WTC11 (cell line): ENCODE data around the gene RPS27. TPM values are rescaled to one million over a fixed set of nuclear protein-coding genes. Genes with fewer than 3 reads are reported as not detected.
A peak's percentile ranks its signal among the peaks of the same experiment; 100 is the strongest.

ENCODE experiments used
- ATAC-seq: fragments of 200-7000 bp; cut with Tn5 transposase; 2 replicates; pipeline ENCODE4 v1.10.0; 2021; ENCODE audit warnings: mild to moderate bottlenecking, moderate library complexity
- CTCF ChIA-PET: fragments of 300-600 bp; sonication (Branson Sonifier 250); formaldehyde crosslinking; loops from one replicate; lab custom pipeline; 2021; ENCODE audit warnings: antibody characterized with exemption; lab: Charles Lee
- POLR2A ChIA-PET: fragments of 350-600 bp; sonication (Branson Sonifier 250); formaldehyde crosslinking; loops from one replicate; lab custom pipeline; 2021; ENCODE audit warnings: antibody characterized with exemption; lab: Charles Lee
- DNase-seq: peaks from one replicate; pipeline ENCODE4 v3.0.0; 2021; ENCODE audit warnings: low spot score
- H3K27ac Mint-ChIP-seq: 2 replicates; pipeline ENCODE4 v1.8.0; 2021; ENCODE audit warnings: mixed read lengths
- H3K27me3 Mint-ChIP-seq: 2 replicates; pipeline ENCODE4 v1.8.0; 2021; ENCODE audit warnings: low read depth, mild to moderate bottlenecking, moderate library complexity, mixed read lengths
- H3K36me3 Mint-ChIP-seq: 2 replicates; pipeline ENCODE4 v1.8.0; 2021; ENCODE audit warnings: mixed read lengths
- H3K4me1 Mint-ChIP-seq: 2 replicates; pipeline ENCODE4 v1.8.0; 2022; ENCODE audit warnings: mixed read lengths
- H3K4me3 Mint-ChIP-seq: 2 replicates; pipeline ENCODE4 v1.8.0; 2021; ENCODE audit warnings: mild to moderate bottlenecking, moderate library complexity, mixed read lengths
- H3K9me3 Mint-ChIP-seq: 2 replicates; pipeline ENCODE4 v1.8.0; 2021; ENCODE audit warnings: mixed read lengths
- ATF1 ChIP-seq: sonication (generic); formaldehyde crosslinking; IDR thresholded peaks from 2 replicates; pipeline ENCODE4 v1.8.1; 2023; ENCODE audit warnings: mild to moderate bottlenecking, moderate library complexity, missing genetic modification reagents
- CTCF ChIP-seq: fragments of 200-600 bp; IDR thresholded peaks from 2 replicates; pipeline ENCODE4 v1.8.0; 2022; ENCODE audit warnings: antibody characterized with exemption
- EMX1 ChIP-seq: fragments of 250-450 bp; sonication (Bioruptor Pico); IDR thresholded peaks from 2 replicates; pipeline ENCODE4 v1.8.0; 2021; ENCODE audit warnings: mild to moderate bottlenecking
- ERG ChIP-seq: fragments of 250-450 bp; sonication (Bioruptor Pico); IDR thresholded peaks from 2 replicates; pipeline ENCODE4 v1.8.0; 2021; ENCODE audit warnings: mild to moderate bottlenecking
- FOXJ3 ChIP-seq: sonication (generic); formaldehyde crosslinking; IDR thresholded peaks from 2 replicates; pipeline ENCODE4 v1.9.0; 2021; ENCODE audit warnings: missing genetic modification reagents, mild to moderate bottlenecking, borderline replicate concordance
- FOXP1 ChIP-seq: sonication (generic); formaldehyde crosslinking; IDR thresholded peaks from 2 replicates; pipeline ENCODE4 v1.8.0; 2022; ENCODE audit warnings: missing genetic modification reagents, mild to moderate bottlenecking, moderate library complexity, borderline replicate concordance
- GTF2I ChIP-seq: fragments of 250-450 bp; sonication (Bioruptor Pico); conservative IDR thresholded peaks from 2 replicates; pipeline ENCODE4 v1.4.0; 2021; ENCODE audit warnings: mild to moderate bottlenecking
- JUN ChIP-seq: sonication (generic); formaldehyde crosslinking; IDR thresholded peaks from 2 replicates; pipeline ENCODE4 v1.8.0; 2023; ENCODE audit warnings: mild to moderate bottlenecking, missing genetic modification reagents
- MYBL2 ChIP-seq: sonication (generic); formaldehyde crosslinking; IDR thresholded peaks from 2 replicates; pipeline ENCODE4 v1.8.1; 2023; ENCODE audit warnings: mild to moderate bottlenecking, moderate library complexity, missing genetic modification reagents
- NFATC4 ChIP-seq: fragments of 250-450 bp; sonication (Bioruptor Pico); IDR thresholded peaks from 2 replicates; pipeline ENCODE4 v1.9.0; 2021; ENCODE audit warnings: mild to moderate bottlenecking
- NR1H2 ChIP-seq: sonication (generic); formaldehyde crosslinking; IDR thresholded peaks from 2 replicates; pipeline ENCODE4 v1.9.0; 2021; ENCODE audit warnings: mild to moderate bottlenecking, moderate library complexity, missing genetic modification reagents
- PRDM15 ChIP-seq: sonication (generic); formaldehyde crosslinking; IDR thresholded peaks from 2 replicates; pipeline ENCODE4 v1.8.0; 2022; ENCODE audit warnings: missing genetic modification reagents
- RORB ChIP-seq: fragments of 250-450 bp; sonication (Bioruptor Pico); IDR thresholded peaks from 2 replicates; pipeline ENCODE4 v1.9.0; 2021; ENCODE audit warnings: mild to moderate bottlenecking
- SMAD4 ChIP-seq: sonication (generic); formaldehyde crosslinking; IDR thresholded peaks from 2 replicates; pipeline ENCODE4 v1.8.0; 2022; ENCODE audit warnings: mild to moderate bottlenecking, missing genetic modification reagents
- SOX15 ChIP-seq: fragments of 250-450 bp; sonication (Bioruptor Pico); IDR thresholded peaks from 2 replicates; pipeline ENCODE4 v1.9.0; 2021; ENCODE audit warnings: mild to moderate bottlenecking
- SP1 ChIP-seq: sonication (generic); formaldehyde crosslinking; conservative IDR thresholded peaks from 2 replicates; pipeline ENCODE4 v1.8.1; 2022; ENCODE audit warnings: missing genetic modification reagents
- TCF7 ChIP-seq: sonication (generic); formaldehyde crosslinking; IDR thresholded peaks from 2 replicates; pipeline ENCODE4 v1.8.0; 2022; ENCODE audit warnings: mild to moderate bottlenecking, low read depth, missing genetic modification reagents, moderate library complexity
- USF1 ChIP-seq: sonication (generic); formaldehyde crosslinking; IDR thresholded peaks from 2 replicates; pipeline ENCODE4 v1.8.0; 2022; ENCODE audit warnings: mild to moderate bottlenecking, missing genetic modification reagents
- ZBTB21 ChIP-seq: sonication (generic); formaldehyde crosslinking; IDR thresholded peaks from 2 replicates; pipeline ENCODE4 v1.8.1; 2023; ENCODE audit warnings: mild to moderate bottlenecking, missing genetic modification reagents, borderline replicate concordance
- ZNF138 ChIP-seq: sonication (generic); formaldehyde crosslinking; conservative IDR thresholded peaks from 2 replicates; pipeline ENCODE4 v1.8.1; 2022; ENCODE audit warnings: mild to moderate bottlenecking, moderate library complexity, missing genetic modification reagents
- ZNF219 ChIP-seq: sonication (generic); formaldehyde crosslinking; IDR thresholded peaks from 2 replicates; pipeline ENCODE4 v1.8.0; 2023; ENCODE audit warnings: missing genetic modification reagents, mild to moderate bottlenecking, borderline replicate concordance
- ZNF423 ChIP-seq: fragments of 250-450 bp; sonication (Bioruptor Pico); IDR thresholded peaks from 2 replicates; pipeline ENCODE4 v2.1.2; 2022; ENCODE audit warnings: mild to moderate bottlenecking, moderate library complexity
- ZNF425 ChIP-seq: fragments of 250-450 bp; sonication (Bioruptor Pico); conservative IDR thresholded peaks from 2 replicates; pipeline ENCODE4 v1.9.0; 2021; ENCODE audit warnings: mild to moderate bottlenecking
- ZNF671 ChIP-seq: fragments of 250-450 bp; sonication (Bioruptor Pico); IDR thresholded peaks from 2 replicates; pipeline ENCODE4 v1.8.0; 2021; ENCODE audit warnings: mild to moderate bottlenecking
- total RNA-seq: library from RNA; stranded (reverse); gene quantifications from 3 replicates; pipeline ENCODE4 v1.2.3, GENCODE V29; 2021

RPS27 gene
- total RNA-seq, 1 experiment from 2014 or later, result 2,141 TPM

GRCh38 chr1:153976819-153977249 lies 13.7 kb upstream of the RPS27 start (continued):
- TF ChIP-seq ZNF219 (CRISPR knock-in tag) (no peak), NR1H2 (CRISPR knock-in tag) (no peak), SMAD4 (CRISPR knock-in tag) (no peak), MYBL2 (no peak), FOXJ3 (no peak), ZNF425 (CRISPR knock-in tag) (no peak)

GRCh38 chr1:153977250-153978240 lies 13.0 kb upstream of the RPS27 start, which contains the start of gene JTB:
Gene JTB (minus strand): TSS chr1:153977674. CDS start chr1:153977252, 422 bp downstream.
- peak; percentile 88 for DNase-seq
- ATAC-seq, result peak; percentile 87
- ChIA-PET POLR2A (interaction anchor here (1.0 to 3.1 kb wide), 11 partner anchors 9 to 344 kb away, joined by 3 to 55 read pairs (median 5); partner anchors contain the start of genes CHTOP, CREB3L4, GATAD2B and RAB13), CTCF (interaction anchor here (0.7 to 4.3 kb wide), 10 partner anchors 9 to 483 kb away, joined by 3 to 26 read pairs (median 4); partner anchors contain the start of genes CREB3L4, DENND4B, RAB13 and RPS27)
- H3K36me3 Mint-ChIP-seq, result peaks cover 41% of the 10 kb centered on the region
- H3K4me3 Mint-ChIP-seq, result peak within 1 kb of the TSS; percentile 98
- peaks cover 31% of the 10 kb centered on the region for H3K4me1 Mint-ChIP-seq
- H3K9me3 Mint-ChIP-seq, result no peaks in the 10 kb centered on the region
- peak within 1 kb of the TSS; percentile 97 for H3K27ac Mint-ChIP-seq
- no peaks in the 10 kb centered on the region for H3K27me3 Mint-ChIP-seq
- no peak for TF ChIP-seq ZNF138 (CRISPR knock-in tag)
- TF ChIP-seq EMX1 (CRISPR knock-in tag), result 0 out of 2 replicates have a peak, but pooled peaks have one; percentile 11
- TF ChIP-seq ZNF671 (CRISPR knock-in tag), result no peak
- no peak for TF ChIP-seq USF1 (CRISPR knock-in tag)
- 0 out of 2 replicates have a peak, but pooled peaks have one; percentile 41 for TF ChIP-seq FOXP1 (CRISPR knock-in tag)
- TF ChIP-seq ATF1 (CRISPR knock-in tag), result no peak
- TF ChIP-seq TCF7 (CRISPR knock-in tag), result no peak
- TF ChIP-seq CTCF, result no peak
- TF ChIP-seq ZBTB21 (CRISPR knock-in tag), result peak; percentile 55; the same call in 1 of the 2 replicates
- TF ChIP-seq RORB, result no peak
- no peak for TF ChIP-seq ZNF423 (CRISPR knock-in tag)
- TF ChIP-seq SOX15 (CRISPR knock-in tag), result no peak
- TF ChIP-seq JUN (CRISPR knock-in tag), result no peak
- TF ChIP-seq SP1 (CRISPR knock-in tag), result peak; percentile 66; the same call in 1 of the 2 replicates
- no peak for TF ChIP-seq ERG (CRISPR knock-in tag)
- no peak for TF ChIP-seq GTF2I
- TF ChIP-seq NFATC4, result no peak
- TF ChIP-seq PRDM15 (CRISPR knock-in tag), result no peak
